ENCODE measurements around the gene PRKACA.
"Not testable (repeated sequence)": the region's sequence is repeated elsewhere in the genome, so short reads cannot be mapped to it uniquely, and the experiment has no call there.

- TF ChIP-seq POLR2A (IDR thresholded peaks at IDR 0.05; ENCODE audit: low read length); EHMT2 (IDR thresholded peaks at IDR 0.05; ENCODE audit: low read depth); RAD21 (conservative IDR thresholded peaks at IDR 0.05 in 1 of 2, IDR thresholded peaks at IDR 0.05 in 1 of 2); KDM5A (IDR thresholded peaks at IDR 0.05); CTCF (IDR thresholded peaks at IDR 0.05); ZFP36 (IDR thresholded peaks at IDR 0.05; ENCODE audit: borderline replicate concordance, partially characterized antibody); EP300 (IDR thresholded peaks at IDR 0.05): not testable (repeated sequence)
These were observed 69.7 kb downstream of the PRKACA start for GRCh38 chr19:14047866-14048265.

Measured in A549 (cell line).